ENCODE measurements around the gene EIF2B2. TPM values are rescaled to one million over a fixed set of nuclear protein-coding genes. Genes with fewer than 3 reads are reported as not detected.

The EIF2B2 gene
- total RNA-seq, result 45.2 TPM
- 10 to 100 TPM; 45.7 to 59.8 (median 53.4) TPM for polyA plus RNA-seq (ENCODE audit: insufficient read depth in 1 of 8, insufficient read length in 8 of 8, low replicate concordance in 1 of 8)
- long read RNA-seq, donor 1, full-length matches to known transcripts, result 2 of 2 reads
- long read RNA-seq, donor 1, partial matches to known transcripts, result 0 of 2 reads
- long read RNA-seq, donor 1, other reads (novel, unspliced or antisense), result 0 of 2 reads
- long read RNA-seq, donor 2, full-length matches to known transcripts, result 2 of 2 reads
- long read RNA-seq, donor 2, partial matches to known transcripts, result 0 of 2 reads
- long read RNA-seq, donor 2, other reads (novel, unspliced or antisense), result 0 of 2 reads
- long read RNA-seq, donor 3, full-length matches to known transcripts, result 14 of 22 reads
- long read RNA-seq, donor 3, partial matches to known transcripts, result 8 of 22 reads
- long read RNA-seq, donor 3, other reads (novel, unspliced or antisense), result 0 of 22 reads
- long read RNA-seq, donor 4, full-length matches to known transcripts, result 7 of 7 reads
- long read RNA-seq, donor 4, partial matches to known transcripts, result 0 of 7 reads
- long read RNA-seq, donor 4, other reads (novel, unspliced or antisense), result 0 of 7 reads
- long read RNA-seq, donor 5, full-length matches to known transcripts, result 31 of 54 reads
- long read RNA-seq, donor 5, partial matches to known transcripts, result 23 of 54 reads
- long read RNA-seq, donor 5, other reads (novel, unspliced or antisense), result 0 of 54 reads
- long read RNA-seq, donor 6, full-length matches to known transcripts, result 26 of 39 reads
- long read RNA-seq, donor 6, partial matches to known transcripts, result 13 of 39 reads
- long read RNA-seq, donor 6, other reads (novel, unspliced or antisense), result 0 of 39 reads
- long read RNA-seq, donor 7, full-length matches to known transcripts, result 17 of 27 reads
- long read RNA-seq, donor 7, partial matches to known transcripts, result 10 of 27 reads
- long read RNA-seq, donor 7, other reads (novel, unspliced or antisense), result 0 of 27 reads
- long read RNA-seq, donor 8, full-length matches to known transcripts, result 8 of 8 reads
- long read RNA-seq, donor 8, partial matches to known transcripts, result 0 of 8 reads
- long read RNA-seq, donor 8, other reads (novel, unspliced or antisense), result 0 of 8 reads
- long read RNA-seq, donor 9, full-length matches to known transcripts, result 10 of 15 reads
- long read RNA-seq, donor 9, partial matches to known transcripts, result 5 of 15 reads
- long read RNA-seq, donor 9, other reads (novel, unspliced or antisense), result 0 of 15 reads
- long read RNA-seq, donor 10, full-length matches to known transcripts, result 13 of 13 reads
- long read RNA-seq, donor 10, partial matches to known transcripts, result 0 of 13 reads
- long read RNA-seq, donor 10, other reads (novel, unspliced or antisense), result 0 of 13 reads
- long read RNA-seq, donor 11, full-length matches to known transcripts, result 18 of 18 reads
- long read RNA-seq, donor 11, partial matches to known transcripts, result 0 of 18 reads
- long read RNA-seq, donor 11, other reads (novel, unspliced or antisense), result 0 of 18 reads

- peak; percentile 99 for DNase-seq
- Histone ChIP-seq H3K27me3 (ENCODE audit: control insufficient read depth, insufficient read depth, low read length) (no peaks in the 10 kb centered on the region), H3K27ac (ENCODE audit: low read length) (peak within 1 kb of the TSS; percentile 93), H3K4me1 (ENCODE audit: control insufficient read depth, insufficient read depth, low read length) (peaks cover 15% of the 10 kb centered on the region), H3K9me3 (replicated peaks; ENCODE audit: control insufficient read depth, low read depth, low read length) (peaks cover 4% of the 10 kb centered on the region), H3K36me3 (ENCODE audit: control insufficient read depth, insufficient read depth, low read length) (peaks cover 27% of the 10 kb centered on the region), H3K4me3 (ENCODE audit: low read length) (peak within 1 kb of the TSS; percentile 94)
- WGBS (ENCODE audit: insufficient coverage), result 1% methylated on average over 44 of the region's 66 CpGs
These were observed at the start of gene EIF2B2 for GRCh38 chr14:75002392-75003249. Gene EIF2B2, plus strand, starts transcription at chr14:75002921. Its CDS starts 70 bp downstream, at chr14:75002991.

DNA sequence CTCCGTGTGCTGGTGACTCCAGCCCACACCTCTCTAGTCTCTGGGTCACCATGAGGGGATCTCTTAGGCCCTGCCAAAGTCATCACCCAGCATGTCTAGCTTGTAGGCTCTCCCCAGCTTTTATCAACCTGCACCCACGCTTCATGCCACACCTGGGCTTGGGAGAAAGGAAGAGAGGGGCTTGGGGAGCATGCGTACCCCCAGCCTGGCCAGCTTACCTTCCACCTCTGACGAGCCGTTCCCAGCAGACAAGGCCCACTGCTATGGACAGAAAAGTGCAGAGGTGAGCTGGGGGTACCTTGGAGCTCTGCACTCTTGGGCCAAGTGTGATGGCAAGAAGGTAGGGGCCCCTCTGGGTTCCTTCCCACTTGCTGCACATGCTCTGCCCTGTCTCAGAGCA lies 49.0 kb upstream of the EIF2B2 start:
- no peak for DNase-seq
- Histone ChIP-seq H3K4me3 (ENCODE audit: low read length) (peak overlapping the region; percentile 50), H3K9me3 (replicated peaks; ENCODE audit: control insufficient read depth, low read depth, low read length) (no peaks in the 10 kb centered on the region), H3K4me1 (ENCODE audit: control insufficient read depth, insufficient read depth, low read length) (peaks cover 78% of the 10 kb centered on the region), H3K36me3 (ENCODE audit: control insufficient read depth, insufficient read depth, low read length) (peaks cover 25% of the 10 kb centered on the region), H3K27ac (ENCODE audit: low read length) (peak overlapping the region; percentile 51), H3K27me3 (ENCODE audit: control insufficient read depth, insufficient read depth, low read length) (no peaks in the 10 kb centered on the region)
- 20% methylated on average over 1 of the region's 5 CpGs for WGBS (ENCODE audit: insufficient coverage)

- H3K4me1 ChIP-seq (ENCODE audit: control insufficient read depth, insufficient read depth, low read length), result peaks cover 71% of the 10 kb centered on the region
- no peaks in the 10 kb centered on the region for H3K9me3 ChIP-seq (replicated peaks; ENCODE audit: control insufficient read depth, low read depth, low read length)
- 19% methylated on average over 12 of the region's 18 CpGs for WGBS (ENCODE audit: insufficient coverage)
- H3K4me3 ChIP-seq (ENCODE audit: low read length), result peak overlapping the region; percentile 50
- H3K27me3 ChIP-seq (ENCODE audit: control insufficient read depth, insufficient read depth, low read length), result no peaks in the 10 kb centered on the region
- H3K36me3 ChIP-seq (ENCODE audit: control insufficient read depth, insufficient read depth, low read length), result peaks cover 20% of the 10 kb centered on the region
- H3K27ac ChIP-seq (ENCODE audit: low read length), result peak overlapping the region; percentile 72
- peak; percentile 61 for DNase-seq
These were observed 48.3 kb upstream of the EIF2B2 start for GRCh38 chr14:74954232-74954946.

GRCh38 chr14:74954947-74955228 lies 47.8 kb upstream of the EIF2B2 start:
- Histone ChIP-seq H3K27me3 (ENCODE audit: control insufficient read depth, insufficient read depth, low read length) (no peaks in the 10 kb centered on the region), H3K4me1 (ENCODE audit: control insufficient read depth, insufficient read depth, low read length) (peaks cover 66% of the 10 kb centered on the region), H3K9me3 (replicated peaks; ENCODE audit: control insufficient read depth, low read depth, low read length) (no peaks in the 10 kb centered on the region), H3K36me3 (ENCODE audit: control insufficient read depth, insufficient read depth, low read length) (peaks cover 16% of the 10 kb centered on the region), H3K27ac (ENCODE audit: low read length) (peak overlapping the region; percentile 72), H3K4me3 (ENCODE audit: low read length) (peak overlapping the region; percentile 50)
- DNase-seq, result no peak
- WGBS (ENCODE audit: insufficient coverage), result 0% methylated on average over 3 of the region's 3 CpGs

DNA sequence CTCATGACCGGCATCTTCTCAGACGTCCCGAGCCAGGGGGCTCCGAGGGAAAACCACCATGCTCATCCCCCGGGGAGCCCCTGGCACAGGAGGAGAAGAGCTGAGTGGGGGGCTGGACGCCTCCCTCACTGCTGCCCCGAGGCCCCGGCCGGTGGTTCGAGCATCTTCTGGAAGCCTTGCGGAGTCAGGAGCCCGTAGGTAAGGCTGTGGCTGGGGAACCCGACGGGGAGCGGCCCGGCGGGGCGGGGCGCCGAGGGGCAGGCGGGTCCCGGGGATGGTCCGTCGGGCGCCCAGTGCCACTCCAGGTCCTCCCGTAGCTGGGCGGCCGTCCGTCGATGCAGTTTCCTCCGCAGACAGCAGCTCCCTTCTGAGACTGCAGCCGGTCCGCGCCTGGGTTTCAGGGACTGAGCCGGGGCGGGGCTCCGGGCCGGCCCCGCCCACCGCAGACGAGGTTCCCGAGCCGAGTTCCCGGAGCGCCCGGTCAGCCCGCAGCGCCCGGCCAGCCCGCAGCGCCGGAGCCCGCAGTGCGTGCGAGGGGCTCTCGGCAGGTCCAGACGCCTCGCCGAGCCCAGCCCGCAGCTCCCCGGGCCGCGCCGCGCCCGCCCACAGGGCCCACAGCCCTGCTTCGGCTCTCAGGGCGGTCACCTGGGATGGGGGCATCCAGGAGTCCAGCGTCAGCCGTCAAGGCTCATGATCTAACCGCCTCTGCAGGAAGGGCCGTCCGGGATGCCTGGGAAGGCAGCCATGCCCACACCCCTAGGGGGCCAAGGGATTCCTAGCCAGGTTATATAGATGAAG lies 47.3 kb upstream of the EIF2B2 start, which contains the start of gene PGF:
TSS of gene PGF (minus strand) at position 369 of the 798 bp plus-strand sequence. CDS start at position 14, 355 bp downstream.
- Histone ChIP-seq H3K27ac (ENCODE audit: low read length) (peak within 1 kb of the TSS; percentile 72), H3K4me3 (ENCODE audit: low read length) (peak within 1 kb of the TSS; percentile 50), H3K27me3 (ENCODE audit: control insufficient read depth, insufficient read depth, low read length) (no peaks in the 10 kb centered on the region), H3K4me1 (ENCODE audit: control insufficient read depth, insufficient read depth, low read length) (peaks cover 63% of the 10 kb centered on the region), H3K36me3 (ENCODE audit: control insufficient read depth, insufficient read depth, low read length) (peaks cover 14% of the 10 kb centered on the region), H3K9me3 (replicated peaks; ENCODE audit: control insufficient read depth, low read depth, low read length) (no peaks in the 10 kb centered on the region)
- DNase-seq, result peak; percentile 68
- 2% methylated on average over 71 of the region's 73 CpGs for WGBS (ENCODE audit: insufficient coverage)

GRCh38 chr14:74956027-74956279 lies 46.8 kb upstream of the EIF2B2 start:
- 49% methylated on average over 3 of the region's 9 CpGs for WGBS (ENCODE audit: insufficient coverage)
- Histone ChIP-seq H3K9me3 (replicated peaks; ENCODE audit: control insufficient read depth, low read depth, low read length) (no peaks in the 10 kb centered on the region), H3K36me3 (ENCODE audit: control insufficient read depth, insufficient read depth, low read length) (peaks cover 9% of the 10 kb centered on the region), H3K4me3 (ENCODE audit: low read length) (peak overlapping the region; percentile 28), H3K27ac (ENCODE audit: low read length) (no peak overlapping the region), H3K27me3 (ENCODE audit: control insufficient read depth, insufficient read depth, low read length) (no peaks in the 10 kb centered on the region), H3K4me1 (ENCODE audit: control insufficient read depth, insufficient read depth, low read length) (peaks cover 62% of the 10 kb centered on the region)
- no peak for DNase-seq

DNA sequence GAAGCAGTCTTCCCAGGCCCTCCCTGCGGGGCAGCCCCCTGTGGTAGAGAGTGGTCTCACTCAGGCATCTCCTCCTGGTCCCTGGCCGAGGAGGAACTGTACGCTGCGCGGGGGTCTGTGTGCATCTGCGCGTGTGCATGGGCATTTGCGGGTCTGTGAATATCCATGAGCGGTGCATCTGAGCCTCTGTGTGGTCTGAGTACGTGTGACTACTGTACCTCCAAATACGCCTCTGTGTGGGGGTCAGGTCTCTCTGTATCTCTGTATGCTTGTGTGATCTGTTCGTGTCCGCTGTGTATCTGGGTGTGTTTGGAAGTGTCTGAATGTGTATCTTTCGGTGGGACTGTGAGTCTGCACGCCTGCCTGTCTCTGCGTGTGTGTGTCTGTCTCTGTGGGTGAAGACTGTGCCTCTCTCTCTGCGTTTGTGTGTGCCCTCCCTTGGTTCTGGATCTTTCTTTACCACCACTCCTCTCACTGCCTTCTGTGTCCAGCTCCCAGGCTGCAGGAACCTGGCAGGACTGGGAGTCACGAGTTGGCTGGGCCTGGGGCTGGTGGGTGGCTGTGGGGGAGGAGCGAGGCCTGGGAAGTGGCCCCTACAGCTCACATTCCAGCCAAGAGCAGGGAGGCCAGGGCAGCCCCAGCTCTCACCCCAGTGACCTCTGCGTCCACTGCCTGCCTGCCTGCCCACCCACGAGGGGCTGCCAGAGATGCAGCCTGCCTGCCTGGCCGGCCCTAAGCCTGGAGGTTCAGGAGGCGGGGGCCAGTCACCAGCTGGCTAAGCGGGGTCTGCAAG lies 46.2 kb upstream of the EIF2B2 start:
- WGBS (ENCODE audit: insufficient coverage), result 69% methylated on average over 14 of the region's 24 CpGs
- no peak overlapping the region for H3K27ac ChIP-seq (ENCODE audit: low read length)
- H3K4me3 ChIP-seq (ENCODE audit: low read length), result peak overlapping the region; percentile 28
- no peaks in the 10 kb centered on the region for H3K9me3 ChIP-seq (replicated peaks; ENCODE audit: control insufficient read depth, low read depth, low read length)
- DNase-seq, result no peak
- H3K27me3 ChIP-seq (ENCODE audit: control insufficient read depth, insufficient read depth, low read length), result no peaks in the 10 kb centered on the region
- H3K36me3 ChIP-seq (ENCODE audit: control insufficient read depth, insufficient read depth, low read length), result peaks cover 9% of the 10 kb centered on the region
- peaks cover 59% of the 10 kb centered on the region for H3K4me1 ChIP-seq (ENCODE audit: control insufficient read depth, insufficient read depth, low read length)

All from muscle of leg (tissue), 16 donors.